Subcutaneous adipose tissue (tissue), 4 donors: ENCODE data around the gene PTCD2. TPM values are rescaled to one million over a fixed set of nuclear protein-coding genes. Genes with fewer than 3 reads are reported as not detected.

Experiments used
- CTCF ChIP-seq: fragments of 450-650 bp; IDR thresholded peaks from one replicate; pipeline ENCODE4 v1.5.1; 2016; ENCODE audit warnings: low read depth, mild to moderate bottlenecking, control low read depth, antibody characterized with exemption, moderate library complexity
- total RNA-seq, 4 donors: library from RNA; depleted of rRNA; stranded (reverse); fragments of >200 nt; gene quantifications; one replicate each; pipeline ENCODE4 v1.1.0, GENCODE V29; 2016

The PTCD2 gene
- total RNA-seq, 4 donors from 2014 or later, result 6.2 to 13.2 (median 8.7) TPM

DNA sequence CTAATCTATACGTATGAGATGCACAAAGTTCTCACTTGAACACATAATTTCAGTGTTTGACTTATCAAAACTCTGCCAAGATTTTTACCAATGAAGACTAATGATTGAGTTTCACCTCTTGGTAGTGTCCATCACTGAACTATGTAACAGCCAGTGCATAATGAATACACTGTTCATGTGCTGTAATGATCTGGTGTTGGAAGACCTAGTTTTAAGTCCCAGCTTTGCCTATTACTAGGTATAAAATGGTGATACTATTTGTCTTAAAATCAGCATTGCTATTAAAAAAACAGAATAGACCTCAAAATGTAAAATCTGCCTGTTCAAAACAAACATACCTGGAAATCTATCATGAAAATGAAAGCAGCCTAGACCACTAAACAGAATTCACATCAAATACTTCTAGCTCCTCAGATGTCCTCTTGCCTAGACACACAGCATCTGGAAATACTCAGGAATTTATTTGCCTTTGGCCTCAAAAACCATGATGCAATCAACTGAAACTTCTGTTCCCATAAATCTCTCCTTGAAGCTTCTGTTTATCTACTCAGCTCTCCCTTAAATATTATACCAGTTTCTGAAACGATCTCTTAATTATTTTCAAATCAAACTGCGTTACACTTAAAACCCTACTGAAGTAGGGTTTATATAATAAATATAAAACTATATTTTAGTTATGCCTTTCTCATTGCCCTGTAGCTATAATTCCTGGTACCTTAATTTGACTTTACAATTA, 38.2 kb upstream of the PTCD2 start:
- TF ChIP-seq CTCF, result no peak

GRCh38 chr5:72282878-72283277, 37.3 kb upstream of the PTCD2 start:
- no peak for TF ChIP-seq CTCF

GRCh38 chr5:72283358-72283757, 36.8 kb upstream of the PTCD2 start:
- TF ChIP-seq CTCF, result no peak

DNA sequence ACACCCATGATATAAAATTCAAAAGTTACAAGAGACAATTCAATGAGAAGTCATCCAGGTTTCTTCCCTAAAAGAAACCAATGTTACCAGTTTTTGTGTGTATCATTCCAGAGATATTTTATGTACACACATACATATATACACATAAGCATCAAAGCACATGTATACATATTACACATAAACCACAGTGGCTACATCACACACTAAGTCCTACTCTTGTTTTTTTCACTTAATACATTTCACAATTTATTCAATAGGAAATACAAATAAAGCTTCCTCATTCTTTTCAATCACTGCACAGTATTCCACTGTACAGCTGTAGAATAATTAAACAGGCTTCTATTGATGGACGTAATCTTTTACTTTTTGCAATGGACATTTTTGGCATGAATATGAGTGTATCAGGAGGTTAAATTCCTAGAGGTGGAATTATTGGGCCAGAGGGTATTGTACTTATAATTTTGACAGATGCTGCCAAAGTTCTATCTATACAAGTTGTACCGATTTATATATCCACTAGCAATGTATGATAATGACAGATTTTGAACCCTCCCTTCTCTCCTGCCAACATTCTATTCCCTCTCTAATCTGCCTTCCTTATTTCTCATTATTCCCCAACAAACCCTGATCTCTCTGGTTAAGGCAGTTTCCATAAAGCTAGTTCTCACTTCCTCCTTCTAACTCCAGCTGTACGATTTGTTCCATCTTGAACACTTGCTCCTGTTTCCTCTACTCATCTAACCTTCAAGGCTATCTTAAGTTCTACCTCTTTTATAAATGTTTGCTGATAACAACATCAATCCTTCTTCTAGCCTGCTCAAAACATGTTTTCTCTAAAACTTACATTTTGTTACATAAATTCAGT, 35.4 kb upstream of the PTCD2 start:
- TF ChIP-seq CTCF, result no peak

DNA sequence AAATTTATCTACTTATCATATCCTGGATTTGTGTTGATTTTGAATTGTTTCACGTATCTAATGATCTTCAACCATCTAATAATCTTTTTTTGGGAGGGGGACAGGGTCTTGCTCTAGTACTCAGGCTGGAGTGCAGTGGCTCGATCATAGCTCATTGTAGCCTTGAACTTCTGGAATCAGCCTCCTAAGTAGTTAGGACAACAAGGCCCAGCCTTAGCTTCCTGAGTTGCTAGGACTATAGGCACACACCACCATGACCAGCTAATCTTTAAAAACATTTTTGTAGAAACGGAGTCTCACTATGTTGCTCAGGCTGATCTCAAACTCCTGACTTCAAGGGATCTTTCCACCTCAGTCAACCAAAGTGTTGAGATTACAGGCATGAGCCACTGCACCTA, 34.8 kb upstream of the PTCD2 start:
- TF ChIP-seq CTCF, result no peak

- no peak for TF ChIP-seq CTCF
Observed at GRCh38 chr5:72286798-72287197, 33.4 kb upstream of the PTCD2 start.

GRCh38 chr5:72288924-72289323, 31.2 kb upstream of the PTCD2 start:
- no peak for TF ChIP-seq CTCF
